SIG-M5 (cell line): ENCODE data around the gene HECW1.
"Not testable (repeated sequence)": the region's sequence is repeated elsewhere in the genome, so short reads cannot be mapped to it uniquely, and the experiment has no call there.

Source experiments
- DNase-seq: peaks from one replicate; lab custom pipeline; 2025; lab: John Stamatoyannopoulos, UW

Gene HECW1

DNA sequence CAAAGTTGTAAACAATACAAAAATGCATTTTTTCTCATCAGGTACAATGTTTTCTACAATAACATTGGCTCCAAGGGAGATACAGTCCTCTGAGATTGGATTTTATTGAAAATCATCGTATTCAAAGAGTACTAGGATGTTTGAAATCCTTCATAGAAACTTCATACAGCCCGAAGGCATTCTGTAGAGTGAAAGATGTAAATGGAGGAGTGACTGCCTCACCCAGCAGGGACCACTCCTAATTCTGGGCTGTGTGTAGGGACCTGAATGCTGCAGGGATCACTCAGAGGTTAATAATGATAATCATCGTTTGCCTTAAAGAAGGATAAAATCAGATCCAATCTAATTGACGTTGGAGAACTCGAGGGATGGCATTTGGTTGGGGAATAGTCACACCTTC is 198.6 kb downstream of the HECW1 start:
- DNase-seq: no peak

- no peak for DNase-seq
Measured at GRCh38 chr7:43311694-43312093, 199.2 kb downstream of the HECW1 start.

DNA sequence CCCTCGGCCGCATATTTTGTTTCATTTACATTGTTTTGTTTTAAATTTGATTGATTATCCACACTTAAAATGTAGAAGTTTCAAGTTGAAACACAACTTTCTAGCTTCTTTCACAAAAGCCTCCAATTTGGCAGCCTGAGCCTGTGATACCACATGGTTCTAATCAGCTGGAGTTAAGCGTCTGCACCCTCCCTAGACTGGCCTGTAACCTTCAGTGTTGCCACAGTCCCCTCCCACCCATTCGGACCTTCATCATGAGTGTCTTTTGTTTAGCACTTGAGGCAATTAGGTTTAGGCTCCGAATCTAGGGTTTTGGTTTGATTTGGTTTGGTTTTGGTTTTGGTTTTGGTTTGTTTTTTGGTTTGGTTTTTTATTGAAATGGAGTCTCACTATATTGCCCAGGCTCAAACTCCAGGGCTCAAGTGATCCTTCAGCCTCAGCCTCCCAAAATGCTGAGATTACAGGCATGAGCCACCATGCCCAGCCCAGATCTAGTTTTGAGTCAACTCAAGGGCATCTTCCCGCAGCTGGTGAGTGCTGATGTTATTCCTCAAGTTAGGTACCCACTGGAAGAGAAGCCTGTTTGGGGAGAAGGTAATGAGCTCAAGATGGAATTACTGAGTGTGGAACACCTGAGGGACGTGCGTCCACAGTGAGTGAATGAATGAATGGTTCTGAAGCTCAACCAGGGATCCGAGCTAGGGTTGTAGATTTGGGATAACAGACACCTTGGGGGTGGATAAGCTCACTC is 201.4 kb downstream of the HECW1 start:
- no peak for DNase-seq

GRCh38 chr7:43314379-43315158 is 202.1 kb downstream of the HECW1 start:
- no peak for DNase-seq

GRCh38 chr7:43317075-43317474 is 204.6 kb downstream of the HECW1 start:
- no peak for DNase-seq

- DNase-seq: no peak
Measured at GRCh38 chr7:43318188-43318770, 205.8 kb downstream of the HECW1 start.

GRCh38 chr7:43325595-43325994 is 213.1 kb downstream of the HECW1 start:
- DNase-seq: no peak

DNA sequence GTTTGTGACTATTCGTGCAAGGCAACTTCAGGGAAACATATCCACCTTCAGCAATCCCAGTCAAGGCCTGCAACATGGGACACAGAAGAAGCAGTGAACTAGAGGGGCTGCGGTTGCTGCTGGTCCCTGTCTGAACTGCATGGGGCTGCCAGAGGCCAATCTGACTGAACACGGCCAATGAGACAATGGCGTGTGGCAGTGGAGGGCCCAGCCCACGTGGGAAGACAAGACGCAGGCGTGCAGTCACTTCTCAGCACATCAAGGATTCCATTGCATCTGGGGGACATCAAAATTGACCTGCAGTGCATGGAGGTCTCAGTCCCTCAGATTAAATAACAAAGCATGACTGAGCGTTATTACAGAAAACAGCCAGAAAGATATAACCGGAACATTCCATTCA is 215.9 kb downstream of the HECW1 start:
- no peak for DNase-seq

GRCh38 chr7:43328785-43329380 is 216.4 kb downstream of the HECW1 start:
- DNase-seq: no peak

- DNase-seq: no peak
Measured at GRCh38 chr7:43332193-43332796, 219.8 kb downstream of the HECW1 start.

DNA sequence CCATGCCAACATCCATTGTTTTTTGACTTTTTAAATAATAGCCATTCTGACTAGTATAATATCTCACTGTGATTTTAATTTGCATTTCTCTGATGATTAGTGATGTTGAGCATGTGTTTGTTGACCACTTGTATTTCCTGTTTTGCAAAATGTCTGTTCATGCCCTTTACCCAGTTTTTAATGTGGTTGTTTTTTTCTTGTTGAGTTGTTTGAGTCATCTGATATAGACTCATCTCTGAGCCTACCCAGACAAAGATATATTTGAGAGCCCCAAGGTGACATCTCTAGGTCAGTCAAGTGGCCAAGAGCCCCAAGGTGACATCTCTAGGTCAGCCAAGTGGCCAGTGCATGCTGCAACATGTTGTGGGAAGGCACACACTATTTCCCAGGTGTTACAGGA is 224.7 kb downstream of the HECW1 start:
- no peak for DNase-seq

DNA sequence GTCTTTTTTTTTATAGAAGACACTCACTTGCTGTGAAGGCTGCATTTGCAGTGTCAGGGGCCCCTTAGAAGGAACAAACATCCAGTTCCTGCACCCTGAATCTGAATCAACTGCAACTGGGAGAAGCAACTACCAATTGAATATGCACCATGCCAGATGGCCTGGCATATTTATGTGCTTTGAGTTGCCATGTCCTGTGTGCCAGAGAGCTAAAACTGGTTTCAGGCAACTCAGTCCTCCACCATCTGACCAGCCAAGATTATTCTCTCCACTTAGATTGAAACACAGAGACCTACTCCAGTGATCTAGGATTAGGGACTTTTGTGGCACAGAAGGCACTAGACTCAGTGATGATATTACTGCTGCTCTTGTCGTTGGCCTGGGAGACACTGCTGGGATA is 225.4 kb downstream of the HECW1 start:
- no peak for DNase-seq

- DNase-seq: no peak
Measured at GRCh38 chr7:43341132-43341531, 228.7 kb downstream of the HECW1 start.

- DNase-seq: not testable (repeated sequence)
Measured at GRCh38 chr7:43343417-43343816, 231.0 kb downstream of the HECW1 start.

DNA sequence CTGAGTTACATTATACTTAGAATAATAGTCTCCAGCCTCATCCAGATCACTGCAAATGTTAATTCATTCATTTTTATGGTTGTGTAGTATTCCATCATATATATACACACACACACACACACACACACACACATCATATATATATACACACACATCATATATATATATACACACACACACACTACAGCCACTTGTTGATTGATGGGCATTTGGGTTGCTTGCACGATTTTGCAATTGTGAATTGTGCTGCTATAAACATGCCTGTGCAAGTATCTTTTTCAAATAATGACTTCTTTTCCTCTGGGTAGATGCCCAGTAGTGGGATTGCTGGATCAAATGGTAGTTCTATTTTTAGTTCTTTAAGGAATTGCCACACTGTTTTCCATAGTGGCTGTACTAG is 233.2 kb downstream of the HECW1 start:
- DNase-seq: not testable (repeated sequence)

- DNase-seq: no peak
Measured at GRCh38 chr7:43351683-43352082, 239.2 kb downstream of the HECW1 start.

GRCh38 chr7:43353902-43354301 is 241.5 kb downstream of the HECW1 start:
- no peak for DNase-seq

DNA sequence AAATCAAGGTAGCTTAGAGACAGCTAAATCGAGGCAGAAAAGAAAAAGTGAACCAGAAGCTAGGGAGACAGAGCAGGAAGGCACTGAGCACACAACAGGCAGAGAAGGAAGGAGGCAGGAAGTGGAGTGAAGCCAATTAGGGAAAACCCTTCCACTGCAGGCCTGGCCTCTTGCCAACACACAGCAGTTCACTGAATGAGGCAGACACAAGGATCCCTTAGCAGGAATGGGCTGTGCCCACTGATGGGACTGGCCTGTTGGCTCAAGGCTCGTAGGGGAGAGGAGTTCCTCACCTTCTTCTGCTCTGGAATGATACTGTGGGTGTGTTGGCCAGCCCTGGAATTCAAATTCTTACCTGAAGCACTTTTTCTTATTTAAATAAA is 250.2 kb downstream of the HECW1 start:
- DNase-seq: no peak

GRCh38 chr7:43363035-43363791 is 250.8 kb downstream of the HECW1 start:
- DNase-seq: no peak

GRCh38 chr7:43364391-43364790 is 251.9 kb downstream of the HECW1 start:
- no peak for DNase-seq

- no peak for DNase-seq
Measured at GRCh38 chr7:43372676-43373355, 260.4 kb downstream of the HECW1 start.
